HG02943 (cell line): ENCODE data around the gene AEBP1.

Experiments used
- ATAC-seq: cut with Tn5 transposase; IDR thresholded peaks from one replicate; pipeline ENCODE4 v1.9.1; 2021; ENCODE audit warnings: mild to moderate bottlenecking, low read depth, moderate library complexity; ENCODE audit not compliant: unreplicated experiment

Gene AEBP1

DNA sequence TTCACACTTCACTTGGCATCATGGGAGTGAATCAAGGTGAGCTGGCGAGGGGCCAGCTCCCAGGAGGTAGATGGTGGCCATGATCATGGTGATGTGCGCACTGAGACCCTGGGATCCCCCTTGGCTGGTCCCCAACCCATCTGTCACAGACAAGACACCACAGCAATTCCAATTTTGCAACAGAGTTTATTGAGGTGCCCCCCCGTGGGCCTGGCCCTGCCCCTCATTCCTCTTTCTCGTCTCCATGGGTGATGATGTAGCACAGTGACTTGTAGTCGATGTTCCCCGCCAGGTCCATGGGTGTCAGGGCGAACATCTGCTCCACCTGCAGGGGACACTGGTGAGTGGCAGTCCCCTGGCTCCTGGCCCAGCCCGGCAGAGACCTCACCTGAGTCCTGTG is 34.6 kb downstream of the AEBP1 start:
- no peak for ATAC-seq

DNA sequence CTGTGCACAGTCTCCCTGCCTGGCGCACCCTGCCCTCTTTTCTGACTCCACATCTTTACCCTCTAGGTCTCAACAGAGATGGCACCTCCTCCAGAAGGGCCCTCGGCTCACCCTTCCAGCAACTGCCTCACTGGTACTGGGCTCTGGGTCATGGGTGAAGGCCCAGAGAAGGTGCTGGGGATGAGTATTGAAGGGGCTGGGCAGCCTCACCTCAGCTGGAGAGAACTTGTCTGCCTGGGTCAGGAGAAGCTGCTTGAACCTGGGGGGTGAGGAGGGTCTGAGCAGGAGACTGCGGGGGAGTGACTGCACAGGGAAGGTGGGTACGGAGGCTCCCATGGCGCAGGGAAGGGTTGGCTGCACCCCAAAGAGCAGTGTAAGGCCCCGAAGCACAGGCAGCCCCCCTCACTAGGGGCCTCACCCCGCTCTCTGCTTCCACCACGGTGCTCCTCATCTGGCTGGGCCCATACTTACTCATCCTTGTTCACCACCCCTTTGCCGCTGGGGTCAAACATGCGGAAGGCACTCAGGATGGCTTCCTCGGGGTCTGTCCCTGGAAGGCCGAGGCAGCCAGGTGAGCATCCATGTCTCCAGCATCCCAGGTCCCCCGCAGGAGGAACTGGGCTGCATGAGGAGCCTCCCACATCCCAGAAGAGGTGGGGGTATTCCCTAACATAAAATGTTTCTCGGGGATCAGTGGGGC is 35.3 kb downstream of the AEBP1 start:
- no peak for ATAC-seq

DNA sequence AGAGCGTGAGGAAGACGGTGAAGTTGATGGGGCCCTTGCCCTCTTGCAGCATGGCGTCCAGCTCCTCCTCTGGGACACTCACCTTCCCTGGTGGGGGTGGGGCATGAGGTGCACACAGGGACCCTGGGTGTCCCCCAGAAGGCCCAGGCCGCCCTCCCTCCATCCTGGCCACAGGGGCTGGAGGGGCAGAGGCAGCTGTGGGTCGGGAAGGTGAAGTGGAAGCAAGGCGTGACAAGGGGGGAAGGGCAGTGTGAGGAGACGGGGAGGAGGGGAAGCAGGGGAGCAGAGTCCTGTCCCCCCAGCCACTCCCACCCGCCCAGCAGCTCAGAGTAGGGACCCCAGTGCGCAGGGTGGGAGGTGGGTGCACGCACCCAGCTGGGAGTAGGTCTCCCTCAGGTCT is 36.2 kb downstream of the AEBP1 start:
- no peak for ATAC-seq

DNA sequence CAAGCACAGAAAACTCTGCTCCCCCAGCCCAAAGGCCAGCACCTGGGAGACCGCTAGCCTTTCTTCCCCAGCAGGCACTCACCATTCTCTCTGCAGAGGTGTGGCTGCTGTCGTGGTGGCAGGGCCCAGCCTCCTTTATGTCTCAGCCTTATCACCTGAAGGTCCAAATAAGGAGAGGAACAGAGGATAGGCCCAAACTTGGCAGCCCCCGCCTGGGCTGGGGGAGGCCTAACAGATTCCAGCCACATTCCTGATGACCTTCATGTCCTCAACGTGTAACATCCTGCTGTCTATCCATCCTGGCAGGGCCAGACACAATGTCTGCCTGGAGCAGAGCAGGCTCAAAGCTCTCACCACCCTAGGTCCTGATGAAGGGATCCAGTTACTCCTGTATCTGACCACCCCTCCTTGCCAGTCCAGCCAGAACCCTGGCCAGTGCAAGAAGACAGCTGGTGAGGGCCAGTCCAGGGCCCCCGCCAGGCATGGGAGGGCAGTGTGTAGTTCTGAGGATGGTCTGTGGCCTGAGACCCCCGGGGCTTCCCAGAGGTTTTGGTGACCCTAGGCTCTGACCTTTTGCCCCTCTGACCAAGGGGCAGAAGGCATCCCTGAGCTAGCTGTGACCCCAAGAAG is 37.2 kb downstream of the AEBP1 start, which contains the start of gene MYL7:
MYL7 (minus strand) TSS at position 112 of the 630 bp plus-strand sequence; CDS start at position 85, 27 bp downstream.
- ATAC-seq, result no peak

DNA sequence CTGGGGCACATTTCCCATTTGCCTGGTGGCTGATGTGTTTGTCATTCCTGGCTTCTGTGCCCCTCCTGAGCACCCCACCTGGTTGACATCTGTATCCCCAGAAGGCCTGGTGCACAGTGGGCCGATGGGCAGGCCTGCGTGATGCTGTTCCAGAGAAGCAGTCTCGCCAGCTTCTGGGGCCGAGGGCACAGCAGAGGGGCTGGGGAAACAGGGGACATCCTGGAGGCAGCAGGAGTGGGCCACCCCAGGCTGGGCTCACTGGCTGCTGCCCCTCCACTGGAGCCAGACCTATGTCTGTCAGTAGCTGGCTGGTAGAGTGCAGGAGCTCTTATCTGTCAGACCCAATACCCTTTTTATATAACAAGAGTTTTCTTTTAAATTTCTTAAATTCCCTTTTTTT is 37.9 kb downstream of the AEBP1 start:
- ATAC-seq, result no peak

DNA sequence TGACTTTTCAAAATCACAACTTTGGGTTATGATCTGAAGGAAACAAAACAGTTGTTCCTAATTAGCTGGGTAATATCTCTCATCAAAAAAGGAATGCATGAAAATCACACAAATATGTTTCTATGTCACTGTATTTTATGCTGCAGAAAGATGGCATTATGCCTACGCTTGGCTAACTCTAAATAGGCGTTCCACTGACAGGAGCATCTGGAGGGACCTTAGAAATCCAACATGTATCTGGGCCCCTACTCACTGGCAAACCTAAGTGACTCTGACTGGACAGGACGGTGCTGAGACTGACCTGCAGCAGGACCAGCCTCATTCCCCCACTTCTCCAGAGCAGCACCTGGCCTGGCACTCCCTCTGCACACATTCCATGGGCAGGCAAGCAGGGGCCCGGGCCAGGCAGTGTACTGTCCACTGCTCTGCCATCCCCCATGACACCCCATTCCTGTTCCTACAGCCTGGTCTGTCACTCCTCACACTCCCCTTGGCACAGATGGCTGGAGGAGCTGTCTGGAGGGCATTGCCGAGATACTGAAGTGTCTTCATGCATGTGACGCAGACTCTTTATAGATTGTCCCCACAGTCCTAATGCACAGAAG is 39.6 kb downstream of the AEBP1 start:
- no peak for ATAC-seq

DNA sequence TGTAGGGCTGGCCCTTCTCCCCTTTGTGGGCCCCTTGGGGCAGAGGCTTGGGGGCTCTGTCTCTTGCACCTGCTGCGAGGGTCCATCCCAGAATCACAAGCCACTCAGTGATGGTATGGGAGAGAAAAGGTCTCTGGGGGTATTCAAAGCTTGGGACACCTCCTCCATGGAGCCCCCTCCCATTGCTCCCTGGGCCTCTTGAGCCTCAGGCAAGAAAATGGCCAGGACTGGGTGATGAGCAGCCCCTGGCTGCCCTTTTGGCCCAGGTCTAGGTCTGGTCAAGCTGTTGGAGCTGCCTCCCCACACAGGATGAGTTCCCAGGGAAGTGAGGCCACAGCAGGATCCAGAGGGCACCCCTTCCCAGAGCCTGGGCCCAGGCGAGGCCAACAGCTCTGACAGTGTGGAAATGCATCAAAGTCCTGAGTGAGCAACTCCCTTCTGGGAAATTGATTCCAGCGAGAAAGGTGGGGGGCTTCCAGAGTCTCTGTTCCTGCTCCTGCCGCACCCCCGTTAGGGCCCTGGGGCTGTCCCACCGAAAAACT is 40.4 kb downstream of the AEBP1 start:
- no peak for ATAC-seq

DNA sequence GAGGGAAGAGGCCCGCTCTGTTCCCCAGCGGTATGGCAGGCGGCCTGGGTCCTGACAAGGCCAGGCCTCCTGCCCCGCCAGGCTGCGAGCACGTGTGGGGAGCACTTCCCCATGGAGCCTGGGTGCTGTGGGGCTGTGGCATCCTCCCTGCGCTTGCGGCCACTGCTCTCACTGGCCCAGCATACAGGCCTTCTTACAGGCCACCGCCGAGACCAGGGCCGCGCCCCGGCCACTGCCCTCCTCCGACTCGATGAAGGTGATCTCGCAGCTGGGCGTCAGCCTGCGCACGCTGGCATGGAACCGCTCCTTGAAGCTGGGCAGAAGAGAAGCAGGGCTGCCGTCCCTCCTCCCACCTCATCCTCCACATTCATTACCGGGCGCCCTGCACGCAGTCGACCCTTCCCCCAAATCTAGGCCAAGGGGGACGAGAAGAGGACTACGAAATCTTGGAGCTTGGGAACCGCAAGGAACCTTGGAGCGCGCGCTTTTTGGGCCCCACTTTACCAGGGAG is 40.9 kb downstream of the AEBP1 start:
- no peak for ATAC-seq

DNA sequence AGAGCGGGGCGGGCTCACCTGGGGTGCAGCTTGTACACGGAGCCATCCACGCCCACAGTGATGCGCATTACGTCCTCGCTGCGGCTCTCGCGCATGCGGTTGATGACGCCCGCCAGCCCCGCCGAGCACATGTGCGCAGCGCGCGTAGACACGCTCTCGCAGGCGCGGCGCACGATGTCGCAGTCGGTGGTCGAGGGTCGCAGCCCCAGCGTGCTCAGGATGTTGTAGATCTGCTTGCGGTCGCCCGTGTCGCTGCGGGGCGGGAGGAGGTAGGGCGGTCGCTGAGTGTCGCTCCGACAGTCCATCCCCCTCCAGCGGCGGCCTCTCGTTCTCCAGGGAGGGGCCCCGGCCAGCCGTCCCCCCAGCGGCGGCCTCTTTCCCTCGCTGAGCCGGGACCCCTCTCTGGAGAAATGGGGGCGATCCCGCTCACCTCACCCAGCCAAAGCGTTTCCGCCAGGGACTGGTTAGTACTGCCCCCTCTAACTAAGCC is 41.4 kb downstream of the AEBP1 start:
- ATAC-seq, result no peak

DNA sequence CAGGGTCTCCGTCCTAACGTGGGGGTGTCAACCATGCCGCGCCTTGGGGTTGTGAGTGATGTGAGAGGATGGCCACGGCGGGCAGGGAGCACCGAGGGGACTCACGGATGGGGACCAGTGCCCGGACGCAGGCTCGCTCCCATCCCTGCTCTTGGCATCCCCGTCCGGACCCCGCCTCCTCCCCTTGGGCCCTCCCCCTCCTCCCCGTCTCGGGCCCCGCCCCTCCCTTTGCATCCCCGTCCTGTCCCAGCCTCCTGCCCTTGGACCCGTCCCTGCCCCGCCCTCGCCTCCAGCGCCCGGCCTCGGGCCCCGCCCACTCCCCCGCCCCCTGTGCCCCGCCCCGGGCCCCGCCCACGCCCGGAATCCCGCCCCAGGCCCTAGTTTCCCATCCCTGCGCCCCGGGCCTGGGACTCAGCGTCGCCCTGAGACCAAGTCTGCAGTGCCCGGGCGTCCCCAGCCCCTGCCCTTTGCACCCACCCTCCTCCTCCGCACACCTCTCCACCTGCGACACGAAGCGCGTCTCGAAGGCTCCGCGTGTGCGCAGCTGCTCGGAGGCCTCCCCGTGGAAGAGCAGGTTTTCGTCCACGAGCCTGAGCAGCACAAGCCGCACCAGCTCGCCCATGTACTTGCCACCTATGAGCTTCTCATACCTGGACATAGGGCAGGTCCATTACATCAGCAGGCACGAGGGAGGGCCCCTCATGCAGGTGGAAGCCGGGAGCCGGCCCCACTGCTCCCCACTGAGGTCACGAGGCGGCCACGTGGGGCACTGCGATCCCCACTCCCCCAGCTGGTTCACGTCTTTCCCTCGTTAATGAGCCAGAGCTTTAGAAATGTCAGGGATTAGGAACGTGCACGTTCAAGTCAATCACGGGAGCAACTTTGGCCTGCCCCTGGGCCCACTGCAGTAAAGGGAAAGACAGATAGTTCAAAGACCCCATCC is 42.1 kb downstream of the AEBP1 start:
- ATAC-seq, result no peak

DNA sequence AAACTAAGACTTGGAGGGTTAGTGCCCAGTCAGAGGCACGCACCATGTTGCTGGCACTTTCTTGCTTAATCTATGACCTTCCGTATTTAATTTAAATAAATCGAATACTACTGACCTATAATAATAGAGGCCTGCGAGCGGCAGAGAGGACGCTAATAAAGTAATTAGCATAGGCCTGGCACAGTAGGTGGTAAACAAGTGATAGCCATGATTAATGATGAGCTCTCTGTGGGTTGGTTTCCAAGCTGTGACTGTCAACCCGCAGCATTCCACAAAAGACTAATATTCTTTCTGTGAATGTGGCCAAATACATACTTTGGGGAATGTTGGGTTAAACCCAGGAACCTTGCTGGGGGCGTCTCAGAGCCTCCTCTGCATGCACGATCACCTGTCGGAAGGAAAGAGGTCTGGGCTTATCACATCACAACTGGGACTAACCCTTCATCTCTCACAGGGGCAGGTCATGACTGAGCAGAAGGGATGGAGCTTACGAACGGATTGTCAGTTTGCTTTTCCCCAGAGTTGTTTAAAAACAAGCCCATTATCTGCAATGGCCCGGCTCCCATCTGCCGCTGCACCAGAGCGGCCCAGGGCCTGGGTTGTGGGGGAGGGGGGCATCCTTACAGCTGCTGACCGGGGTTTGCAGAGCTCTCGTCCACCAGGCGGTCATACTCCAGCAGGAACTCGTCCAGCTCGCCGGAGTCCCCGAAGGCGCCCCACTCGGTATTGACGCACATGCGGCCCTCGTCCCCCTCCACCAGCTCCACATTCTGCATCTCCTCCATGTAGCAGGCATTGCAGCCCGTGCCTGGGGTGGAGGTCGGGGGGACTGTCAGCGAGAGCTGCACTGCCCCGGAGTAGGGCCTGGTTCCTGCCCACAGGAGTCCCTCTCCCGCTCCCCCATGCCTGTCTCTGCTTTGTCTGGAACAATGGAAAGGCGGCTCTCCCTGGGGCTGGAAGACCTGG is 43.2 kb downstream of the AEBP1 start:
- no peak for ATAC-seq

DNA sequence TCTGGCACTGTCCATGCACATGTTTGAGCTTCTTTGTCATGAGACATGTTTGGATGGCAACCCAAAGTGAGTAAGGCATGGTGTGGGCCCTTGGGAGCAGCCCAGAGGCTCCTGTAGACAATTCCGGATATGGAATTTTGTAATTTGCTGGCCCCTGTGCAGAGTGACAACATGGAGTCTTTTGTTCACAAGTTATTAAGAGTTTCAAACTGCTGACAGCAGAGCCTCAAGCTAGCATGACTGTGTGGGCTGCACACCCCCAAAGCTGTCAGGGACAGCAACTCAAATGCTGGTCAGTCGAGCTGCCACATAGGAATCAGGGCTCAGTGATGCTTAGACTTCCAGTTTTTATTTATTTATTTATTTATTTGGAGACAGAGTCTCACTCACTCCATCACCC is 44.0 kb downstream of the AEBP1 start:
- ATAC-seq, result no peak

DNA sequence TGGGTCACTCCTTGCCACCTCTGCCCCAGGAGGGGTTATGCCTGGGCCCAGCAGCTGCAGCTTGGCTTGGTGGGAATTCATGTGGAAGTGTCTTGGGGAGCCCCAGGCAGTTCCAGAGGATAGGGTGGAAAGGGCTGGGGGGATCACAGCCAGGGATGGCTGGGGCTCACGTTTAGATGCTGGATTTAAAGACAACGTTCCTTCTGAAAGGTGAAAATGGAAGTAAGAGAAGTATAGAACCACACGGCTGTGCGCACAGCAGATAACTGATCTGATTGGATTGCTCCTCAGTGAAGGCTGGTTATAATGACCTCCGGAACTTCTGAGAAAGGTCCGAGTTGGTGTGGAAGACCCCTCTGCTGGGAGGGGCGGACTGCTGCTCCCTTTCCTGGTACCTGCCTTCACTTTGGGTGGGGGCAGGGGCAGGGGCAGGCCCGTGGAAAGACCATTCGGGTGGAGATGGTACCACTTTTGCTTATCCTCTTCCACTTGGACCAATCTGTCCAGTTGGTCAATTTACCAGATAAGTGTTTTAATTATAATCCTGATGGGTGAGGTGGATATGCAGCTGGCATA is 44.9 kb downstream of the AEBP1 start:
- ATAC-seq, result no peak

DNA sequence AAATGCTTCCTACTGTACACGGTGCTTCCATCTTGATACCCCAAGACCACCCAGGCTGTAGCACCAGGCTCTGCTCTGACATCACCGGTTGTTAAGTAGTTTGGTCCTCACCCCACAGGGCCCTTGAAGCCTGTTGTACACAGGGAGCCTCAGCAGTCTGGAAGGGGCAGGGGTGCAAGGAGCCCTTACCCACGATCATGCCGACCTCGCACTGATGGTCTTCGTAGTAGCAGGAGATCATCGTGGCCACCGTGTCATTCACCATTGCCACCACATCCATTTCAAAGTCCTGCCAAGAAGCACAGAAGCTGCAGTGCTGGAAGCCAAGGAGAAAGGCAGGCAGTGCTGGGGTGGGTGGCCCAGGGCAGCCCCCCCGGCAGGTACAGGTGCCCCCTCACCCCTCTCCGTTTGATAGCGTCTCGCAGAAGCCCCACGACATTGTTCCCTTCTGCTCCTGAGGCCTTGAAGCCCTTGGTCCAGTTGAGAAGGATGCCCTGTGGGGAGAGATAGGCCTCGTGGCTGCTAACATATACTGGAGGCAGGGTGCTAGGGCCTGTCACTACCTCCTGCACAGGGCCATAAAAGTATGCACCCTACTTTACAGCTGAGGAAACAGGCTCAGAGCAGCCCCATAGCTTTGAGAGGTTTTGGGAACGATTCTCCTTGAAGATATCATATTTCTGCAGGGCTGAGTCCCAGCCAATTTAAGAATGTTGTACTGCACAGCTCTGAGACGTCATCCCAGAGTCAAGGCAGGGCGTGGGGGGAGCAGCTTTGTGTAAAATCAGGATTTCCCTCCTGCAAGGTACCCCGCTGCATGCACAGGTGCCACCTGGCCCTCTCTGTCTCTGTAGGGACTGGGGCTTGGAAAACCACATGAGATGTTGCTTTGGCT is 45.7 kb downstream of the AEBP1 start:
- ATAC-seq, result no peak

DNA sequence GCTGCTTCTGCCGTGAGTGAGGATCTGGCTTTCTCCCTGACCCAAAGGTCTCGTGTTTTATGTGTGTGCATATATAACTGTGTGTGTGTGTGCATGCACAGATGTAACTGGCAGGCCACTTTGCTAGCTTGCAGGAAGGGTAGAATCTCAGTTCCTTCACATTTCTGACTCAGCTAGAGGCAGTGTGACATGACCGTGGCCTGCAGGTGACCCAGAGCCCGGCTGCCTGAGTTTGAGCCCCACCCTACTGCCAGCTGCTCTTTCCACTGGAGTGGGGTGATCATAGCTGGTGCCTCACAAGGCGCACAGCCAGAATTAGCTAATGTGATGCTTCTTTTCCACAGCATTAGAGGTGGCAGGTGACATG is 46.3 kb downstream of the AEBP1 start:
- ATAC-seq, result no peak

DNA sequence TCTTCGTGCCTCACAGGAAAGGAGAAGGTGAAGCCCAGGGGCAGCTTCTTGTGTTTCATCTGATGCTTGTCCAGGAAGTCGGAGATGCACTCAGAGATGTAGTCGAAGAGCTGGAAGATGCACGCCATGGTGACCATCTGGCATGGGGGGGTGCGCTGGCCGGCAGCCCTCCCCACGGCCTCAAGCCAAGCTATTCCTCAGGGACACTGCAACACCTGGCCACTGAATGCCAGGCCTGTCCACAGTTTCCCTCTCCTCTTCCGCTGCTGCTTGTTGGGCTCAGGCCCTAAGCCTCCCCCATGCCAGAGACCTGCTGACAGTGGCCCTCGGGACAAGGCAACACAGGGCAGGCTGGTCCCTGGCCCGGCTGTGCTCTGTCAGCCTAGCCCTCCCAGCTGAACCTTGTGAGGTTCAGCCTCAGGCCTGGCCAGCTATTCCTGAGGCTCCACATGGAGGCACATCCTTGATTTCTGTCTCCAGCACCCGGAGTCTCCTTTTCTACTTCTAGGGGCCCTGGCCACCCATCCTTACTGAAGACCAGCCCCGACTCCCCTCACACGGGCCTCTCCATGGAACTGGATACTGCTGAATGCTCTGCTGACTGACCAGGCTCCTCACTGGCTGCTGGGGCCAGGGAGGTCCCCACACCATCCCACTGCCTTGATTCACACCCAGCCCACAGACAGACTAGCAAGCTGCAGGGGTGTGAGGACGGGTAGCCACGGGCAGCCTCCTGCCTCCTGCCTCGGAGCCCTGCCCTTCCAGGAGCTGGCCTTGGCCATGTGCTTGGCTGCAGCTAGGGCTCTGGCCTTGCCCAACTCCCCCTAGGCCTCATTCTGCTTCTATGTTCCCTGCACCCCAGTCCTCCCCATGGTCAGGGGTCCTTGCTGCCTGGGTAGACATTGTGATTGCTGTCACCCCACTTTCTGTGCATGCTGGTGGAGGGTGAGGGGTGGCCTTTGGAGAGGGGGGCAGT is 47.1 kb downstream of the AEBP1 start:
- no peak for ATAC-seq

DNA sequence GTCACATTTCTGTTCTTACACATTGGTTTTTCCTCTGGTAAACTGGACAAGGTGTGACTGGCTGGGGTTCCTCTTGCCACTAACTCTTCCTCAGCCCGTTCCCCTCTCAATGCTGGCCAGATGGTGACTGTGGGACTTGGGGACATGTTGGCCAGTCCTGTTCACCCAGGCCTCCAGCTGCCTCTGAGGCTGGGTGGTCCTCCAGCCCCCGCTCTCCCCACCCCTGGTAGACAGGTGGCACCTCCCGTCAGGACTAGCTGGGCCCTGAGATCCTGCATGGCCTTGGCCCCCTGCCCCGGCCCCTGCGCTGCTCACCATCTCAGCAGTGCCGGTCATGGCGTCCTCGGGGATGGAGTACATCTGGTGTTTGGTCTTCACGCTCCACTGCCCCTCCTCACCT is 47.8 kb downstream of the AEBP1 start:
- no peak for ATAC-seq
